Osteoblast (primary cell): Measurements from ENCODE around the gene STRN3. TPM values are rescaled to one million over a fixed set of nuclear protein-coding genes. Genes with fewer than 3 reads are reported as not detected.
"Not testable (repeated sequence)": the region's sequence is repeated elsewhere in the genome, so short reads cannot be mapped to it uniquely, and the experiment has no call there.

Source experiments
- DNase-seq: peaks from one replicate; pipeline ENCODE4 v3.0.0; 2011; ENCODE audit warnings: low spot score, mixed read lengths; ENCODE audit not compliant: insufficient read length; ENCODE audit errors: missing footprints
- H2AFZ ChIP-seq: 2 replicates; pipeline ENCODE4 v1.6.0; 2011; ENCODE audit warnings: mild to moderate bottlenecking, low read length
- H3K27ac ChIP-seq: 2 replicates; pipeline ENCODE4 v1.5.1; 2011; ENCODE audit warnings: mild to moderate bottlenecking, low read depth, low read length, moderate library complexity
- H3K27me3 ChIP-seq: 2 replicates; pipeline ENCODE4 v1.6.0; 2012; ENCODE audit warnings: mild to moderate bottlenecking, control low read depth, inconsistent platforms, low read length, moderate library complexity; ENCODE audit not compliant: insufficient read depth
- H3K36me3 ChIP-seq: 2 replicates; pipeline ENCODE4 v1.5.1; 2011; ENCODE audit warnings: mild to moderate bottlenecking, low read length, control low read depth, moderate library complexity; ENCODE audit not compliant: insufficient read depth
- H3K4me1 ChIP-seq: 2 replicates; pipeline ENCODE4 v1.5.1; 2011; ENCODE audit warnings: mild to moderate bottlenecking, low read length, control low read depth, moderate library complexity; ENCODE audit not compliant: insufficient read depth
- H3K4me2 ChIP-seq: 2 replicates; pipeline ENCODE4 v1.6.0; 2011; ENCODE audit warnings: mild to moderate bottlenecking, low read length; ENCODE audit not compliant: insufficient read depth
- H3K4me3 ChIP-seq: fragments of 200-600 bp; sonication (generic); 3 replicates; pipeline ENCODE4 v1.5.1; 2012; ENCODE audit warnings: mild to moderate bottlenecking, low read length, inconsistent platforms; ENCODE audit not compliant: insufficient read depth
- H3K79me2 ChIP-seq: 2 replicates; pipeline ENCODE4 v1.6.0; 2012; ENCODE audit warnings: mild to moderate bottlenecking, low read length, control low read depth, inconsistent platforms; ENCODE audit not compliant: insufficient read depth
- H3K9me3 ChIP-seq: 2 replicates; pipeline ENCODE4 v1.5.1; 2011; ENCODE audit warnings: low read depth, low read length, control low read depth
- H4K20me1 ChIP-seq: 2 replicates; pipeline ENCODE4 v1.6.0; 2012; ENCODE audit warnings: mild to moderate bottlenecking, low read length, control low read depth; ENCODE audit not compliant: insufficient read depth
- CTCF ChIP-seq: IDR thresholded peaks from 2 replicates; pipeline ENCODE4 v1.5.1; 2011; ENCODE audit warnings: mild to moderate bottlenecking, low read depth, low read length, moderate library complexity; ENCODE audit errors: extremely low read depth
- total RNA-seq: library from RNA; depleted of rRNA; stranded (reverse); fragments of >200 nt; gene quantifications from 2 replicates; pipeline ENCODE4 v1.2.3, GENCODE V29; 2012

STRN3 gene
- total RNA-seq, 1 donor = 55.7 TPM

DNA sequence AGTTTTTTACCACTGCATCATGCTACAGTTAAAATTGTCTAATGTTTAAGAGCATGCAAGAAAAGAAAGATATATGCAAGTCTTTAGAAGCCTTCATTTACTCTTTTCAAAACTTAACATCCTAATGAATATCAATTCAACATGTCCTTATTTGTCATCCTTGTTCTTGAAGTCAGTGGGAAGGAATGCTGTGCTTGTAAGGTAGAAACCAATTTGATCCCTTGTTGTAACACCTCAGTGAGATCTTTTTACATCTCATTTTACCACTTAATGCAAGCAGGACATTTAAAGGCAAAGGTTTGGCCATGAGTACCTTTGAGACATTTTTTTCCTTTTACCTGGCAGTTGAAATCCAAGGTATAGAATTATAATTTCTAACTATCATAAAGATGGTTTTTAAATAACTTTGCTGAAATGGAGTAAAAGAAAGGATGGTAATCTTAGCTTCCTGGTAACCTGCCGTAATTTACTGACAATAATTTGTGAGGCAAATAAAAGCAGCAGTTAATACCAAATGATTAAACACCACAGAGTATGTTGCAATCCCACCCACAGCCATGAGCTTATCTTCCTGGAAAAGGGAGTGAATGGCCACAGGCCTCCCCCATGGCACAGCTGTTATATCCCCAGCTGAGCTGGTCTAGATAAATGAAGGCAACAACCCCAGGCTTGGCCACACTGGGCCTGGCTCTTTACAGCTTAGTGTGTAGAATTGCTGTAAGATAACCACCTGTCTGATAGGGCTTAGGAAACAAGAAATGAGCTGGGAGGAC is 33.2 kb upstream of the STRN3 start:
- no peak for DNase-seq
- Histone ChIP-seq H3K36me3 (no peaks in the 10 kb centered on the region), H3K79me2 (no peaks in the 10 kb centered on the region), H3K4me1 (peaks cover 11% of the 10 kb centered on the region), H3K4me3 (no peak overlapping the region), H3K4me2 (peak overlapping the region; percentile 31), H4K20me1 (no peaks in the 10 kb centered on the region), H3K27ac (no peak overlapping the region), H3K27me3 (no peaks in the 10 kb centered on the region), H2AFZ (no peak overlapping the region), H3K9me3 (no peaks in the 10 kb centered on the region)
- TF ChIP-seq CTCF = no peak

DNA sequence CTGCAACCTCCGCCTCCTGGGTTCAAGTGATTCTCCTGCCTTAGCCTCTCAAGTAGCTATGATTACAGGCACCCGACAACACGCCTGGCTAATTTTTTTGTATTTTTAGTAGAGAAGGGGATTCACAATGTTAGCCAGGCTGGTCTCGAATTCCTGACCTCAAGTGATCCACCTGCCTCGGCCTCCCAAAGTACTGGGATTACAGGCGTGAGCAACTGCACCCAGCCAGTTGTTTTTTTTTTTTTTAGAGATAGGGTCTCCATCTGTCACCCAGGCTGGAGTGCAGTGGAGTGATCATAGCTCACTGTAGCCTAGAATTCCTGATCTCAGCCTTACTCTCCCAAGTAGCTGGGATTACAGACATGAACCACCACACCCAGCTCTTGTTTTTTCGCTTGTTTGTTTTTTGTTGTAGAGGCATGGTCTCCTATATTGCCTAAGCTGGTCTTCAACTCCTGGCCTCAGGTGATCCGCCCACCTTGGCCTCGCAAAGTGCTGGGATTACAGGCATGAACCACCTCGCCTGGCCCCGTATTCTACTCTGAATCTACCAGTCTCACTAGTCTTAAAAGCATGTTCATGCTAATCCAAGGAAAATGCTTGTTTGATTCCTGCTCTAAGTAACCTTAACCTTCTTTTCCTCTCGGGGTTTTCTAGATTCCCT is 31.7 kb upstream of the STRN3 start:
- Histone ChIP-seq H3K27me3 (no peaks in the 10 kb centered on the region), H3K4me3 (no peak overlapping the region), H4K20me1 (no peaks in the 10 kb centered on the region), H3K4me2 (no peak overlapping the region), H3K27ac (no peak overlapping the region), H3K9me3 (no peaks in the 10 kb centered on the region), H3K4me1 (peaks cover 14% of the 10 kb centered on the region), H3K36me3 (no peaks in the 10 kb centered on the region), H3K79me2 (no peaks in the 10 kb centered on the region), H2AFZ (no peak overlapping the region)
- TF ChIP-seq CTCF = no peak
- DNase-seq = no peak

DNA sequence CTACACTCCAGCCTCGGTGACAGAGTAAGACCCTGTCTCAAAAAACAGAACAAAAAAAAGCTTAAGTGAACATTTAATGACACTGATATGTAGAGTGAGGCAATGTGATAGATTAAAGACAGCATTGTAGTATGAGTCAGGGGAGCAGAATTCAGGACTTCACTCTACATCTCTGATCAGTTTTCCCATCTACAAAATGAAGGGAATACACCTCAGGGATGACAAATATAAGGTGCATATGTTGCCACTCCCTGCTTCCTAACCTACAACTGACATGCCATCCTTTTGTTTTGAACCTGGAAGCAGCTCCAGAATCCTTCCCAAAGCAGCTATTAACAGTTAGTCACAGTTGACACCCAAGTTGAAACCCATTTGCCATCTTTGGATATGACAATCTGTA is 30.9 kb upstream of the STRN3 start:
- Histone ChIP-seq H3K36me3 (no peaks in the 10 kb centered on the region), H2AFZ (no peak overlapping the region), H3K79me2 (no peaks in the 10 kb centered on the region), H4K20me1 (no peaks in the 10 kb centered on the region), H3K4me3 (no peak overlapping the region), H3K4me1 (peaks cover 14% of the 10 kb centered on the region), H3K9me3 (no peaks in the 10 kb centered on the region), H3K27me3 (no peaks in the 10 kb centered on the region), H3K27ac (no peak overlapping the region), H3K4me2 (no peak overlapping the region)
- TF ChIP-seq CTCF = no peak
- DNase-seq = no peak

DNA sequence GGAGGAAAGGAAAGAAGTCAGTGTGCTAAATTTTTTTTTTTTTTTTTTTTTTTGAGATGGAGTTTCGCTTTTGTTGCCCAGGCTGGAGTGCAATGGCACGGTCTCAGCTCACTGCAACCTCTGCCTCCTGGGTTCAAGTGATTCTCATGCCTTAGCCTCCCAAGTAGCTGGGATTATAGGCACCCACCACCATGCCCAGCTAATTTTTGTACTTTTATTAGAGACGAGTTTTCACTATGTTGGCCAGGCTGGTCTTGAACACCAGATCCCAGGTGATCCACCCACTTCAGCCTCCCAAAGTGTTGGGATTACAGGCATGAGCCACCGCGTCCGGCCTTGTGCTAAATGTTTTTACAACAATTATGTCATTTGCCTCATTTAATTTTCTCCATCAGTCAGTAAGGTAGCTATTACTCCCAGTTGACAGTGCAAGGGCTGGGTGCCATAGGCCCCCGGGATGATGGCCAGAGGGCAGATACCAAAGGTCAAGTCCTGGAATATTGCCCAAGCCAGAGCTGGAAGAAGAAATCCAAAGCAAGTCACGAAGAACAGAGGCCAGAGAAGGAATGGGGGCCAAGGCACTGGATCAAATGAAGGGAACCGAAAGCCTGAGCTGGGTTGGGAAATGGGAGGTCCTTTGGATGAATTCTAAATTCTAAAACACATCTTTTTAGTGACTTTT is 26.9 kb upstream of the STRN3 start:
- not testable (repeated sequence) for H3K4me1 ChIP-seq, H3K4me3 ChIP-seq, H3K27me3 ChIP-seq, H3K9me3 ChIP-seq, H3K27ac ChIP-seq, H3K36me3 ChIP-seq, H3K4me2 ChIP-seq, H2AFZ ChIP-seq, H3K79me2 ChIP-seq, H4K20me1 ChIP-seq
- peak; percentile 35 for DNase-seq
